Right lobe of liver (tissue), 4 donors: Measurements from ENCODE around the gene EXOC3.

Experiments
- POLR2A ChIP-seq: fragments of 450-650 bp; IDR thresholded peaks from one replicate; pipeline ENCODE4 v1.6.1; 2017; ENCODE audit warnings: antibody characterized with exemption, mild to moderate bottlenecking
- TF ChIP-seq, protein P1 (sequence below), 4 donors: fragments of 200-600 bp in 3 of 4; fragments of 450-650 bp in 1 of 4; IDR thresholded peaks; one replicate each; pipeline versions ENCODE4 v1.5.1 to v1.8.0; 2016 to 2022; ENCODE audit warnings: antibody characterized with exemption in 4 of 4, mild to moderate bottlenecking in 2 of 4
- donor health status: DM: no; HTN: no; CAD: no.
- donor health status: DM: no; HTN: no; CAD: no.
- donor health status: DM: no; HTN: yes; CAD: no.

DNA sequence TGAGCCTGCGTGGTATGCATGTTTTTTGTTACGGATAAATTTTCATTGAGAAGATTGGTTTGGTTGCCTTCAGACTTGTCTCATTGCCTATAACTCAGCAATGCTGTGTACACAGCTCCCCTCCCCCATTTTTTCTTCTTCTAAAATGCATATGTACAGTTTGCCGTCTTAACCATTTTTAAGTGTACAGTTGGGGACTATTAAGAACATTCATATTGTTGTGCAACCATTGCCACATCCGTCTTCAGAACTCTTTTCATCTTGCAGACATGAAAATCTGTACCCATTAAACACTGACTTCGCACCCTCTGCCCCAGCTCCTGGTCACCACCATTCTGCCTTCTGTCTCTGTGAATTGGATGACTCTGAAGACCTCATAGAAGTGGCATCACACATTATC lies 6.2 kb downstream of the EXOC3 start:
- TF ChIP-seq, protein P1, sequence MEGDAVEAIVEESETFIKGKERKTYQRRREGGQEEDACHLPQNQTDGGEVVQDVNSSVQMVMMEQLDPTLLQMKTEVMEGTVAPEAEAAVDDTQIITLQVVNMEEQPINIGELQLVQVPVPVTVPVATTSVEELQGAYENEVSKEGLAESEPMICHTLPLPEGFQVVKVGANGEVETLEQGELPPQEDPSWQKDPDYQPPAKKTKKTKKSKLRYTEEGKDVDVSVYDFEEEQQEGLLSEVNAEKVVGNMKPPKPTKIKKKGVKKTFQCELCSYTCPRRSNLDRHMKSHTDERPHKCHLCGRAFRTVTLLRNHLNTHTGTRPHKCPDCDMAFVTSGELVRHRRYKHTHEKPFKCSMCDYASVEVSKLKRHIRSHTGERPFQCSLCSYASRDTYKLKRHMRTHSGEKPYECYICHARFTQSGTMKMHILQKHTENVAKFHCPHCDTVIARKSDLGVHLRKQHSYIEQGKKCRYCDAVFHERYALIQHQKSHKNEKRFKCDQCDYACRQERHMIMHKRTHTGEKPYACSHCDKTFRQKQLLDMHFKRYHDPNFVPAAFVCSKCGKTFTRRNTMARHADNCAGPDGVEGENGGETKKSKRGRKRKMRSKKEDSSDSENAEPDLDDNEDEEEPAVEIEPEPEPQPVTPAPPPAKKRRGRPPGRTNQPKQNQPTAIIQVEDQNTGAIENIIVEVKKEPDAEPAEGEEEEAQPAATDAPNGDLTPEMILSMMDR (IDR thresholded peaks at IDR 0.05): no peak
- TF ChIP-seq POLR2A: no peak
